Caco-2 (cell line): Measurements from ENCODE around the gene IQCC. TPM values are rescaled to one million over a fixed set of nuclear protein-coding genes. Genes with fewer than 3 reads are reported as not detected.

Experiments used
- BruUV-seq: library from RNA; stranded (reverse); fragments of 400-500 nt; replicated peaks from 2 replicates; lab custom pipeline; 2021; lab: Mats Ljungman, UMichigan
- CTCF ChIA-PET: fragments of 300-600 bp; sonication (Branson Sonifier 250); formaldehyde crosslinking; loops from one replicate; lab custom pipeline; 2022; ENCODE audit warnings: antibody characterized with exemption; lab: Charles Lee
- POLR2A ChIA-PET: fragments of 300-600 bp; sonication (Branson Sonifier 250); formaldehyde crosslinking; loops from one replicate; lab custom pipeline; 2022; ENCODE audit warnings: antibody characterized with exemption; lab: Charles Lee
- DNase-seq, 2 experiments: peaks; one replicate each; pipeline versions ENCODE4 v3.0.0 to v3.0.0-alpha.2; 2020 to 2022
- H3K27me3 ChIP-seq: replicated peaks from 2 replicates; pipeline ENCODE4 v1.6.0; 2011; ENCODE audit warnings: low read length; ENCODE audit not compliant: control insufficient read depth, insufficient read depth
- H3K36me3 ChIP-seq: 2 replicates; pipeline ENCODE4 v1.5.1; 2011; ENCODE audit warnings: low read length; ENCODE audit not compliant: control insufficient read depth, insufficient read depth
- H3K4me1 ChIP-seq: fragments of 250-450 bp; sonication (Bioruptor Pico); 2 replicates; pipeline ENCODE4 v1.5.1; 2020; ENCODE audit warnings: mild to moderate bottlenecking
- H3K4me3 ChIP-seq: 2 replicates; pipeline ENCODE4 v1.5.1; 2011; ENCODE audit warnings: low read depth, mild to moderate bottlenecking, control low read depth, low read length
- H3K9me3 ChIP-seq: fragments of 250-450 bp; sonication (Bioruptor Pico); 2 replicates; pipeline ENCODE4 v1.5.1; 2020; ENCODE audit warnings: mild to moderate bottlenecking, moderate library complexity
- H3K27ac Mint-ChIP-seq: one replicate; pipeline ENCODE4 v1.8.0; 2022; ENCODE audit warnings: mixed read lengths; ENCODE audit not compliant: unreplicated experiment
- H3K27me3 Mint-ChIP-seq: one replicate; pipeline ENCODE4 v1.8.0; 2022; ENCODE audit warnings: mixed read lengths; ENCODE audit not compliant: insufficient read depth, unreplicated experiment
- H3K36me3 Mint-ChIP-seq: one replicate; pipeline ENCODE4 v1.8.0; 2022; ENCODE audit warnings: mild to moderate bottlenecking, mixed read lengths; ENCODE audit not compliant: insufficient read depth, unreplicated experiment
- H3K4me1 Mint-ChIP-seq: one replicate; pipeline ENCODE4 v1.8.0; 2022; ENCODE audit warnings: low read depth, mixed read lengths; ENCODE audit not compliant: unreplicated experiment
- H3K4me3 Mint-ChIP-seq: one replicate; pipeline ENCODE4 v1.8.0; 2022; ENCODE audit warnings: mild to moderate bottlenecking, moderate library complexity, mixed read lengths; ENCODE audit not compliant: unreplicated experiment
- H3K9me3 Mint-ChIP-seq: one replicate; pipeline ENCODE4 v1.8.0; 2022; ENCODE audit warnings: mixed read lengths; ENCODE audit not compliant: unreplicated experiment
- CTCF ChIP-seq, 2 experiments: fragments of 200-600 bp in 1 of 2; IDR thresholded peaks; 1 replicate in 1 of 2; 2 replicates in 1 of 2; pipeline versions ENCODE4 v1.5.1 to v1.8.0; 2011 to 2022; ENCODE audit warnings: antibody characterized with exemption in 1 of 2, control low read depth in 1 of 2, inconsistent platforms in 1 of 2, low read depth in 1 of 2, low read length in 1 of 2, mild to moderate bottlenecking in 1 of 2, moderate library complexity in 1 of 2; ENCODE audit not compliant: insufficient read depth in 1 of 2, severe bottlenecking in 1 of 2, unreplicated experiment in 1 of 2
- intact Hi-C: fragments of 100-400 bp; cut with micrococcal nuclease; formaldehyde crosslinking; loops from one replicate; pipeline ENCODE4 v1.10.0; 2022; ENCODE audit not compliant: unreplicated experiment
- total RNA-seq: library from RNA; stranded (reverse); gene quantifications from 2 replicates; pipeline ENCODE4 v1.2.3, GENCODE V29; 2022

IQCC gene
- total RNA-seq, 1 experiment from 2014 or later: 3.4 TPM

- Mint-ChIP-seq H3K9me3 (no peaks in the 10 kb centered on the region), H3K27me3 (no peaks in the 10 kb centered on the region), H3K4me3 (peak overlapping the region; percentile 92), H3K27ac (peak overlapping the region; percentile 94), H3K36me3 (peaks cover 60% of the 10 kb centered on the region), H3K4me1 (peaks cover 25% of the 10 kb centered on the region)
- H3K27me3 ChIP-seq: no peaks in the 10 kb centered on the region
- DNase-seq: no peak
- intact Hi-C loops: no loop called here
- TF ChIP-seq CTCF (IDR thresholded peaks at IDR 0.05; ENCODE audit: insufficient read depth in 1 of 2, low read depth in 1 of 2, low read length in 1 of 2, severe bottlenecking in 1 of 2, unreplicated experiment in 1 of 2): no peak
- BruUV-seq: no TSS peak
- H3K4me3 ChIP-seq: peak overlapping the region; percentile 39
- CTCF ChIA-PET: interaction anchor here (1.0 kb wide), 1 partner anchor 37 kb away, joined by 6 read pairs; no protein-coding TSS in a partner anchor
- POLR2A ChIA-PET: interaction anchor here (0.6 to 1.2 kb wide), 7 partner anchors 21 to 1003 kb away, joined by 3 to 8 read pairs (median 4); partner anchors contain the start of genes BSDC1, CCDC28B, IQCC and KPNA6
- H3K4me1 ChIP-seq: peaks cover 15% of the 10 kb centered on the region
- no peaks in the 10 kb centered on the region for H3K9me3 ChIP-seq
- H3K36me3 ChIP-seq: peaks cover 2% of the 10 kb centered on the region; the same call in 1 of the 2 replicates
These were observed 26.4 kb upstream of the IQCC start for GRCh38 chr1:32179193-32179442.

- Mint-ChIP-seq H3K4me1 (peaks cover 25% of the 10 kb centered on the region), H3K27me3 (no peaks in the 10 kb centered on the region), H3K4me3 (peak within 1 kb of the TSS; percentile 92), H3K36me3 (peaks cover 62% of the 10 kb centered on the region), H3K9me3 (no peaks in the 10 kb centered on the region), H3K27ac (peak within 1 kb of the TSS; percentile 94)
- H3K9me3 ChIP-seq: no peaks in the 10 kb centered on the region
- CTCF ChIA-PET: interaction anchor here (0.6 to 1.0 kb wide), 2 partner anchors 21 to 37 kb away, joined by 3 to 6 read pairs; partner anchors contain the start of gene CCDC28B
- intact Hi-C loops: no loop called here
- peaks cover 15% of the 10 kb centered on the region for H3K4me1 ChIP-seq
- H3K36me3 ChIP-seq: peaks cover 2% of the 10 kb centered on the region; the same call in 1 of the 2 replicates
- BruUV-seq: no TSS peak
- no peaks in the 10 kb centered on the region for H3K27me3 ChIP-seq
- TF ChIP-seq CTCF (IDR thresholded peaks at IDR 0.05; ENCODE audit: insufficient read depth in 1 of 2, low read depth in 1 of 2, low read length in 1 of 2, severe bottlenecking in 1 of 2, unreplicated experiment in 1 of 2): no peak
- POLR2A ChIA-PET: interaction anchor here (0.6 to 1.2 kb wide), 8 partner anchors 21 to 1002 kb away, joined by 3 to 8 read pairs (median 4); partner anchors contain the start of genes BSDC1, CCDC28B, IQCC and KPNA6
- DNase-seq: peak; percentile 91
- H3K4me3 ChIP-seq: peak within 1 kb of the TSS; percentile 39
These were observed 25.9 kb upstream of the IQCC start, which contains the start of gene TXLNA for GRCh38 chr1:32179443-32180185. Gene TXLNA, plus strand, starts transcription at chr1:32179675. Its CDS starts 671 bp downstream, at chr1:32180346.

GRCh38 chr1:32180186-32181060 is 25.0 kb upstream of the IQCC start:
- POLR2A ChIA-PET: interaction anchor here (1.0 to 1.2 kb wide), 2 partner anchors 72 to 108 kb away, joined by 4 to 8 read pairs; partner anchors contain the start of genes KPNA6 and TMEM39B
- H3K4me1 ChIP-seq: peaks cover 15% of the 10 kb centered on the region
- TF ChIP-seq CTCF (IDR thresholded peaks at IDR 0.05; ENCODE audit: insufficient read depth in 1 of 2, low read depth in 1 of 2, low read length in 1 of 2, severe bottlenecking in 1 of 2, unreplicated experiment in 1 of 2): no peak
- H3K9me3 Mint-ChIP-seq: no peaks in the 10 kb centered on the region
- CTCF ChIA-PET: interaction anchor here (0.6 kb wide), 1 partner anchor 20 kb away, joined by 3 read pairs; the partner anchor contains the start of gene CCDC28B
- H3K27me3 ChIP-seq: no peaks in the 10 kb centered on the region
- DNase-seq: peak in 1 of 2 experiments; percentile 35
- H3K27me3 Mint-ChIP-seq: no peaks in the 10 kb centered on the region
- intact Hi-C loops: no loop called here
- H3K4me1 Mint-ChIP-seq: peaks cover 25% of the 10 kb centered on the region
- H3K9me3 ChIP-seq: no peaks in the 10 kb centered on the region
- H3K27ac Mint-ChIP-seq: peak overlapping the region; percentile 94
- peaks cover 2% of the 10 kb centered on the region; the same call in 1 of the 2 replicates for H3K36me3 ChIP-seq
- BruUV-seq: TSS peak; percentile 35
- peak overlapping the region; percentile 92 for H3K4me3 Mint-ChIP-seq
- H3K4me3 ChIP-seq: peak overlapping the region; percentile 39
- peaks cover 68% of the 10 kb centered on the region for H3K36me3 Mint-ChIP-seq
